HG02642 (cell line): ENCODE results near the gene NUDT1.

ENCODE experiments used
- ATAC-seq: cut with Tn5 transposase; IDR thresholded peaks from one replicate; pipeline ENCODE4 v1.9.1; 2021; ENCODE audit warnings: mild to moderate bottlenecking; ENCODE audit not compliant: unreplicated experiment, poor library complexity

NUDT1 gene

DNA sequence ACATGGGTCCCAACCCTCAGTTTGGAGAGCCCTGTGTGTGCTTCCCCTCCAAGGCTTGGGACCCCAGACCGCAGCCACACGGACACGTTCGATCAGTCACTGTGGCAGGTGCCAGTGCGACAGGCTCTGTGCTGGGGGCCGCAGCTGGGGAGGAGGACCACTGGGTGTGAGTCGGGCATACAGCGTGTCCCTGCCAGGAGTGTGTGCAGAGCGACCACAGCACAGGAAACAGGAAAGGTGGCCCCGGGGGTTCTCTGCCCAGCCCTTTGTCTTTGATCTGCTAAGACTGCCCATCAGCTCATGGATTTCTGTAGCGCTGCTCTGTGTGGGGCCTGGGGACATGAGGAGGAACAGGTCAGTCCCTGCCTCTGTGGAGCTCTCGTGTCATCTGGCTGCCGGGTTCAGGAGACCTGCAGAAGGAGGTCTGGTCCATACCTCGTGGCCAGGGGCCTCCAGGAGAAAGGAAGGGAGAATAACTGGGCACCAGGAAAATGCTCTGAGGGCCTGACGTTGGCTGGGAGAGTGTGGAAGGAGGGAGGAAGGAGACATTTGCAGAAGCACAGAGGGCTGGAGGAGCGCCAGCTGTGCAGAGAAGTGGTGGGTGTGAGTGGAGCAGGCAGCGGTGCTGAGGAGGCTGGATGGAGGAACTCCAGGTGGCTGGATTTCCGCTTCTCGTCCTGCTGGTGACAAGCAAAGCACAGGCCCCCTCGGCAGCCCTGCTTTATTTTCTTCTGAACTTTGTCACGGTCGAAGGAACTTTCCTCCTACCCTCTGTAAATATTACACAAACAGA, 4.1 kb downstream of the NUDT1 start:
- ATAC-seq = no peak

DNA sequence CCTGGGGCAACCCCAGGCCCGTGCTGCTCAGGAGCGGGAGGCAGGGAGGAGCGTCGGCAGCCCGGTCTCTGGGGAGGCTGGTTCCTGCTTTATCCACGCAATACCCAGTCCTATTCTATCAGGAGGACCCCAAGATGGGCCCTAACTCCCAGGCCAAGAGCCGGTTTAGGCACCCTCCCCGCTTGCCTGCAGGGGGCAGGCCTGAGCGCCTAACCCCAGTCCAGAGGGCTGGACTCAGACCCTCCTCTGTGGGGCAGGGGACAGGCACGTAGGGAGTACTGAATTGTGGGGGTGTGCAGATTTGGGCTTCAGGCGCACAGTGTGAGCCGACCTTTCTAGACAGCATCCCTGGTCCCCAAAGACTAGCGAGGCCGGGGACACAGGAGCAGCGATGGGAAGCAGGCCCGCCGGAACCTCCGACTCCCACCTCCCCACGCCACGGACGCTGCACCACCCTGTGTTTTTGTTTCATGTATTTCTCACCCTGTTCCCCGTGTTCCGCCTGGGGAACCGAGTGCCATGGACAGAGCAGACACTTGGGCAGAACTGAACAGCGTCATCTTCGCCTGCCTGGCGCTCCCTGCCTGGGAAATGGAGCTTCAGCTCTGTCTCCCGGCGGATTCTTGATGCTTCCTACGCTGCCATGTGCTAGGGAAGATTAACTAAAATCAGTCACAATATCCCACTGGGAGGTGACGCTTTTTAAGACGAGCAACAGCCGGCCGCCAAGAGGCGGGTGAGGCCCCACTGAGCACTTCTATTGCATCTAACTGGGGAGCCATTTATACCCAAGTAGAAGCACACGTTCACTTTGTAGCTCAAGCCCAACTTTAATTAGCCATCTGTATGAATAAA, 5.3 kb downstream of the NUDT1 start:
- ATAC-seq = no peak

DNA sequence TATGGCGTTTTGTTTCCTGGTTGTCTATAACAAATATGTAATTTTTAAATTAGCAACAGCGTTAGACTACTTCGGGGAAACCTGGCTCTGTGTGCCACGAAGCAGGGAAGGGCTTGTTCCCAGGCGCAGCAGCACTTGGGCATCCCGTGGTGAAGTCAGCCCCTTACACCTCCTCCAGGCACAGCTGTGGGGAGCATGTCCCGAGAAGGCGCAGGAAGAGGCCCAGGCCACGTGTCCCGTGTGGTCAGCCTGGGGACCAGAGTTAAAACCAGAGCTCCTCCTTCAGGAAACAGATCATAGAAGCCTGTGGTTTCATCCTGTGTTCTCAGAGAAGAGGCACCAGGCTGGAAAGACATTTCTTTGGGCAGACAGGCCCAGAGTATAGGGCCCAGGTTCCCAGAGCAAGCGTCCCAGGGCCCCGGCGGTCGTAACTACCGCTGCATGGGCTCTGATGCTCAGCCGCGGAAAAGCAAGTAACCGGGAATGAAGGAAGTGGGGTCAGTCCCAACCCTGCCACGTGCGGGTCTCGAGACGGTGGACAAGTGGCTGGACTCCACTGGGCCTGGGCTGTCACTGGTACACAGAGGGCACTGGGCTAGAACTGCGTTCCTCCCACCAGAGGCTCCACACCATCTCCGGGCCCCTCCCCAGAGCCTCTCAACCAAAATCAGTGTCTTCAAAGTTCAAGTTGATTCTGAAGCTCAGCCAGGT, 7.1 kb downstream of the NUDT1 start:
- peak; percentile 52 for ATAC-seq

DNA sequence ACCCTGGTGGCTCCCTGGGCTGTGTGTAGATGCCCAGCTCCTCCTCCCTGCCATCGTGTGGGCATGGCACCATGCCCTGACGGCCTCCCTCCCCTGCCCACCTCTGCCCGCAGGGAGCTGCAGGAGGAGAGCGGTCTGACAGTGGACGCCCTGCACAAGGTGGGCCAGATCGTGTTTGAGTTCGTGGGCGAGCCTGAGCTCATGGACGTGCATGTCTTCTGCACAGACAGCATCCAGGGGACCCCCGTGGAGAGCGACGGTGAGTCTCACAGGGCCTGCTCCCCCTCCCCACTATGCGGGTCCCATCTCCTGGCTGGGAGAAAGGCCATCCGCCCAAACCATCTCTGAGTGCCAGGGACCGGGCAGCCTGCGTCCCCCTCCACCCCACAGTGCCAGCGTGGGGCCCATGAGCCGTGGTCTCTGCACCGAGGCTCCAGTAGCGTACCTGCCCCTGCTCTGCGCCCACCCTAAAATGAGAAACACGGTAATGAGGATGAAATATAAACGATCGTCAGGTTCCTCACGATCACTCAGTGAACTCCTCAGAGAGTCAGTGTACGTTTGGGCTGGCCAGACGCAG, 7.8 kb downstream of the NUDT1 start:
- ATAC-seq = no peak

DNA sequence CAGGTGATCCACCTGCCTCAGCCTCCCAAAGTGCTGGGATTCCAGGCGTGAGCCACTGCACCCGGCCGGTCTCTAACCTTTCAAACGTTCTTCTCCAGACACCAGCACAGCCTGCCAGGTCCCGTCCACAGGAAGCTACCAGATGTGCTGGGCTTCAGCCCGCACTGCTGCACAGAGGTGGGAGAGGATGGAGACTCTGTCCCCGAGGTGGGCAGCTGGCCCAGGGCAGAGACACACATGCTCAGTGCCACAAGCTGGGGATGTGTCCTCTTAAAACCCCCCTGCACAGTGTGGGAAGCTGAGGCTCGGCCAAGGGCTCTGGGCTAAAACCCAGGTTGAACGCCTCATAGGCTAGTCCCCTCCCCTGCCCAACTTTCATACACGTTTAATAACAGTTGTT, 9.4 kb downstream of the NUDT1 start:
- no peak for ATAC-seq

DNA sequence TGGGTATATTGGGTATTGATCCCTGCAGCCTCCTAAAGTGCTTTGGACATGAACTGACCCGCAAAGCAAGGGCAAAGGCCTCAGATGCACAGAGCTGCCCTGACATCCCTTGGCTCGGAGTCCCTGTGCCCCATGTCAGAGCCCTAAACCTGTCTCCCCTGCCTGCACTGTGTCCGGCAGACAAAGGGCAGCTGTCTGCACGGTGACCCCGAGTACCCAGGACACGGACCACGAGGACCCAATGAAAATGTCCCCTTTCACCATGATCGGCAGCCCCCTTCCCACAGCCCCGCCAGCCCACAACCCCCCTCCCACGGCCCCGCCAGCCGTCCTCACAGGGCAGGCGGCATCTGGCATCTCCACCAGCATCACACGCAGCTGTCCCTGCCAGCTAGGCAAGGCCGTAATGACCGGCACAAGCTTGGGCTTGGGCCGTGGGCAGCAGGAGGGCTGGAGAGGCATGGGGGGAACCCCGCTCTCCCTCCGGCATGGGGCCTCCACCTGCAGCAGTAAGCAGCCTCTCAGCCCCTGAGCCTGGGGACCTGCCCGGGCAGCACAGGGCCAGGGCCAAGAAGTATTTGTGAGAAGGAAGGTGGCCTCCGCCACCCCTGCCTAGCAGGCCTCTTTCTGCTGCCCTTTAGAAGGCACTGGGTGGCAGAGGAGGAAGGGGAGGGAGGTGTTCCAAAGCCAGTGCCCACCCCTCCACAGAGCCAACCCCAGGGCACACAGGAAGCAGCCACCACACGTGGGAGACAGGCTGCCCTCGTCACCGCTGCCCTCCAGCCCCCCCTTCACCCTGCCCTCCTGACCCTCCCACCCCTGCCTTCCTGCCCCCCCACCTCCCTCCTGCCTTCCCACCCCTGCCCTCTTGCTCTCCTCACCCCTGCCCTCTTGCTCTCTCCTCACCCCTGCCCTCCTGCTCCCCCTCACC, 10.1 kb downstream of the NUDT1 start:
- no peak for ATAC-seq

DNA sequence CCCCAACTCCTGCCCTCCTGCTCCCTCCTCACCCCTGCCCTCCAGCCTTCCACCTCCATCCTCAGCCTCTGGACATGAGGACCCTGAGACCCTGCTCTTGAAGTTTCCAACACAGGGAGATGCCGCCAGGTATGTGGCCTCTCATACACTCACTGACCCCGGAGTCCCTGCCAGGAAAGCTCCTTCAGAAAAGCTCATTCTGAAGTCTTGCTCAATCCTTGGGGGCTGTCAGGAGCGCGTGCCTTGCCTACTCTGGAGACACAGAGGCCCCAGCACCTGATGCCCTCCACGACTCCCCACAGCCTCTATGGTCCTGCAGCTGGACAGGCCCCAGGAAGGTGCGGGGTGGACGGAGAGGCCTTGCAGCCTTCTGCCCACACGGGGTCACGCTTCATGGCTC, 11.0 kb downstream of the NUDT1 start:
- ATAC-seq = no peak

DNA sequence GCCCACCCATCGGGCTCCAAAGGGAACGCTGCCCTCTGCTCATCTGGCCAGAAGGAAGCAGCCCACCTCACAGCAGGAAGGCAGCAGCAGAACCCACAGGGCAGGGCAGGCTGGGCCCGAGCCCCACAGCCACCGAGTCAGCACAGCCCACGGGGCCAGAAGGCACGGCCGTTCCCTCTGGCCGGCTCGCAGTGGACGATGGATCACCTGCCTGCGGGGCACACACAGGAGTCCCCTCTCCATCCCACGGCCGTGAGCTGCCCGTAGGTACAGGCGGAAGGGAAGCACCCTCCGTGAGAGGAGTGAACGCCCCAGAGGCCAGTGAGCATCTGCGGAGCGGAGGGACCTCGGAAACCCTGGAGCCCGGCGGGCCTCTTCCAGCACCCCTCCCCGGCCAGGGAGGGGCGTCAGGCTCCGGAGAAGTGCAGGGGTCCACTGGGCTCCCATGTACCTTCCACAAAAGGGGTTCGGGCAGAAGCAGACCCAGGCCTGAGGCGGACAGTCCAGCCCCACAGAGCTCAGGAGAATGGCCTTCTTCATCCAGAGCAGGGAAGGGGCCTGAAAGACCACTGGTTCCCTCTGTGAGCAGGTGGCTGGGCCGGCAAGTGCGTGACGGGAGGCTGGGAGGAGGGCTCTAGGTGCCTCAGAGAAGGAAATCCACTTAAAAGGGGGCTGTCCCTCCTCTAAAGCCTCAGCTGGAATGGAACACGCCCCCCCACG, 11.7 kb downstream of the NUDT1 start:
- ATAC-seq = no peak

DNA sequence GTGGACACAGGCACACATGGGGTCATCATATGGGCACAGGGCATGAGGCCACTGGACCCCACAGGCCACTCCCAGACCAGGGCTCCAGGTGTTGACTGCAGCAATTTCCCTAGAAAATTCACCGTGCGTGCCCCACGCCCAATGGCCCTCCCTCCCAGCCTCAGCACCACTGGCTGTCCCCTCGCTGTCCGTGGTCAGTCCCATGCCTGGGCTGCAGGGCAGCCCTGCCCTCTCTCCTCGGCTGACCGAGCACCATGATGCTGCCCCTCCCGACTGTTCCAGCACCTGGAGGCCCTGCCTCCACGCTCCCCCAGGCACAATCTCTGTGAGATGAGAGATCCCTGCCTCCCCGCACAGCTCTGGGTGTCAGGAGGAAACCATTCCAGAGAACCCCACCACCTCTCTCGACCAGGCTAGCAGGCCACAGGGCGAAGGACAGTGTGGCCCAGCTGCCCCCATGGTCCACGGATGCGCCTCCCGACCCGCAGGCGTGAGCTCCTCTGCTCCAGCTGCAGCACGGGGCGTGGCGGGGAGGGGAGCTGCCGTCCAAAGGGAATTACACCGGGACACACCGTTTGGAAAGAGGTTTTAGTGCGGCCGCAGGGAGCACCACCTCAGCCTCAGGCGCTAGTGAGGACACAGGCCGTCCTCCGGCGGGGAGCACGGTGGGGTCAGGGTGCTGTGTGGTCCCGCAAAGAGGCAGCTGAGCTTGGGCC, 12.6 kb downstream of the NUDT1 start:
- no peak for ATAC-seq

DNA sequence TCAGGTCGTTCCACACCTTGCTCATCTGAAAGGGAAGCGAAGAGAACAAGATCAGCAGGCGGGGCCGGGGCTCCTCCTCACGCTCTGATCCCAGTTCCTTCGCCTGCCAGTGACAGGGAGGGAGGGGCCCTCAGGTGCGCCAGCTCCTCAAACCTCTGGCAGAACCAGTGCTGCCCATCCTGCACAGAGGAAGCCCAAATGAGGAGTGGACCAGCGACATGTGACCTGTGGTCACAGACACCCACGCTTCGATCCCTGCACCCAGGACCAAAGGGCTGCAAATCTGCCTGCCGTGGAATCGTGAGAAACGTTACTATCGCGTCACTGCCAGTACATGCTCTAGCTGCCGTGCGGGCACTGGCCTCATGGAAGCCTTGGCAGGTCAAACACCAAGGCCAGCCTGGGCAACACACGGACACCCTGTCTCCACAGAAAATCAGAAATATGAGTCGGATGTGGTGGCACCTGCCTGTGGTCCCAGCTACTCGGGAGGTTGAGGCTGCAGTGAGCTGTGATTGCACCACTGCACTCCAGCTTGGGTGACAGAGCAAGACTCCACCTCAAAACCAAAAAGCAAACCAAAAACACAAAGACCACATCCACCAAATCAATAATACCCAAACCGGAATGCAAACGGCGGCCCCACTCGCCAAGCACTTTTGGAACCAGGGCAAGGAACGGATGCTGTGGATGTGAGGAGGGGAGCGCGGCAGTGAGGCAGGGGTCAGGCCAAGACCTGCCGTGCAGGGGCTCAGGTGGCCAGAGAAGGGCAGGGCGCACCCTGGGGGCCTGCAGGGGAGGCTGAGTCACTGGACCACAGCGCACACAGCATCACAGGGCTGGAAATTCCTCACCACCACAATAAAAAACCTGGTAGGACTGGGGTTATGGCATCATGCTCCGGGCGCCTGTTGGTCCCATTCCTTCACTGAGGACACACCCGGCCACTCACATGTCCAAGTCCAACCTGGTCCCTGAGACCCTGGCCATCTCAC, 13.4 kb downstream of the NUDT1 start:
- no peak for ATAC-seq

DNA sequence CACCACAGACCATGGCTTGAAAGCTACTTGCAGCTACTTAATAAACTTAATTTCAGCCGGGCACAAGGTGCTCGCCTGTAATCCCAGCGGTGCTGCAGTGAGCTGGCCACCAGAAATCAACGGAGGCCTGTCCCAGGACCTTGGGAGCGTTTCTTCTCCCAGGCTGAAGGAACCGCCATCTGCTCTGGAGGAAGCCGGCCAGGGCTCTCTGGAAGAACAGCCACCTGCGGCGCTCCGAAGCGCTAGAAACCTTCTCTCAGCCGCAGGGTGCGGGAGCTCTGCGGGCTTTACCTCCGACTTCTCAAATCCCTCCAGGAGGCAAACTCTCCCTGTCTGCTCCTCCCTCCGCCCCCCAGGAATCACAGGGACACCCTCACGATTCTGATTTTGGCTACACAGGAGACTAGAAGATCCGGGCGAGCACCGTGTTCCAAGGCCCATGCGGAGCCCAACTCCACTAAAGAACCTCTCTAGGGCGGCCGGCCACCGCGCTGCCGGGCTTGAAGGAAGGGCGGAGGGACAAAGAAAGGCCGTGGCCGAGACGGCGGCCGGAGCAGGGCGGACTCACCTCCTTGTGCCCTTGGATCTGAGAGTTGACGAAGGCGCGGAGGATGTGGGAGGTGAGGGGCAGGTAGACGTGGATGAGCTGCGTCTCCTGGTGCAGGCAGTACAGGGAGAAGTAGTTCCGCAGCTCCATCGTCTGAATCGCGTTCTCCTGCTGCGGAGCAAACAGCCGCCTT, 14.4 kb downstream of the NUDT1 start:
- no peak for ATAC-seq

DNA sequence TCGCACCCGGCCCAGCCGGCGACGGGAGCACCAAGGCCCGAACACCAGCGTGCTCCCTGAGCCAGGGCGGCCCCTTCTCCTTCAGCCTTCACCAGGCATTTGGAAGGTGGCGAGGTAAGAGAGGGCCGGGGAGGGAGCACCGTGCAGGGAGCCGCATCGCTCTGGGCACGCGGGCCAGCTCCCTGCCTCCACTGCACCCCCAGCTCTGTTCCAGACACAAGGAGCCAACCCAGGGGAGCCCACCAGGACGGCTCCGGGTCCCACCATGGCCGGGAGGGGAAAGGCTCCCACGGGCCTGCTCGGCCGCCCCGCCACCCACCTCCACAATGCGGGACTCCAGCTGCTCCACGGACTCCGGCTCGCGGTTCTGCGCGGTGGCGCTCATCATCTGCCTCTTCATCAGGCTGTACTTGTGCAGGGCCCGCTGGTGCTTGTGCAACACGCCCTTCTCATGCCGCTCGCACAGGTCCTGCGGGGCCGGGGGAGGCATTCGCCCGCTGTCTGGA, 15.1 kb downstream of the NUDT1 start:
- ATAC-seq = no peak

DNA sequence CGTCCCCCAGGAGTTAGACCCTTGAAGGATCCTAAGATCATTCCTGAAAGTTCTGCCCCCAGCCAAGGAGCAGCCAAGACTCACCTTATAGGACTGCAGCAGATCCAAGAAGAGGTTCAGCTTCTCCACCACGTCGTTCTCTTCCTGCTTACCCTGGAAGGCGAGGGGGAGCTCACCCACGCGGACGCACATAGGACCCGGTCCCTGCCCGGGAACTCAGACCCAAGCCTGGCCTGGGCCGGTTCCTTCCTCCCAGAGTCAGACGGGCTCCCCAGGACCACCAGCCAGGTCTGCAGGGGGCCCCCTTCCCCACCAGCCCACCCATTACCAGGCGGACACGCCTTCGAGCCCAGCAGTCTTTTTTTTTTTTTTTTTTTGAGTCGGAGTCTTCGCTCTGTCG, 15.6 kb downstream of the NUDT1 start:
- ATAC-seq = no peak

DNA sequence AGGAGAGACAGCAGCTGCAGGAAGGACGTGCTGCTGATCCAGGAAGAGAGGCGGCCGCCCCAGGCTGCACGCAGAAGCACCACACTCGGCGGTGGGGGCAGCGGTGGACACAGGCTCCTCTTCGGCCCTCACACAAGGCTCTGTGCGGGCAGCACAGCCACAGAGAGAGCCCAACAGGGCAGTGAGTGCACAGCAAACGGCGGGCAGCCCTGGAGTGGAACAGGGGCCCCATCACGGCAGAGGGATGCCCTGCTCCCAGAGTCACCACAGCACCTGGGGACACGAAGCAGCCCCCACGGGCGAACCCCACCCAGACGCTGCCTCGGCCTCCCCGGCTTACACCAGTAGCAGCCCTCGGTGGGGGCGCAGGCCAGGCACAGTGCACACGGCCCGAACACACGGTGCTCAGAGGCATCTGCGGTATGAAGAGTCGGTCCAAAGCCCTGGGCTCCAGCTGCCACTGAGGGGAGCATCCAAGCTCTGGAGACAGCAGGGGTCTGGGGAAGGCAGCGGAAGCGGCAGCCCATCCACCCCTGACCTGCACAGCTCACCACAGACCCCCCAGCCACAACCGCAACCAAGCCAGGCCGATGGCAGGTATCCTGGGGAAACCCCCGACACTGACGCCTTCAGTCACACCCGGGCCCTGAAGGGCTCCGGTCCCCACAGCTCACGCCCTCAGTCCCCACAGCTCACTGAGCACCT, 16.8 kb downstream of the NUDT1 start:
- peak; percentile 54 for ATAC-seq

DNA sequence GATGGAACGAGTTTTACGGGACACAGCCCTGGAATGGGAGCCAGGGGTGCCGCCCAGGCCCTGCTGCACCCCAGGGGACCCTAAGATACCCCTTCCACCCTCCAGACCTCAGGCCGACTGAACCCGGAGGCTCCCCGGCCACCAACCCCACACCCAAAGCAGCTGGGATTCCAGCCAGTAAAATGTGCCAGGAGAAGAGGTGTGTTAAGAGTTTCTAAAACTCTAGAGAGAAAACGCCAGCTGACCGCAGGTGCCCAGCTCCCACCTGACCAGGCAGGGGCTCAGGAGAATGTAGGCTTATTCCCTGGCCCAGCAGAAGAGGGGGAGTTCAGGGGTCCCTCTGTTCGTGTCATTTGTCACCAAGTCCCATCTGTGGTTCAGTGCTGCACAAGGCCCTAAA, 17.5 kb downstream of the NUDT1 start:
- ATAC-seq = no peak

DNA sequence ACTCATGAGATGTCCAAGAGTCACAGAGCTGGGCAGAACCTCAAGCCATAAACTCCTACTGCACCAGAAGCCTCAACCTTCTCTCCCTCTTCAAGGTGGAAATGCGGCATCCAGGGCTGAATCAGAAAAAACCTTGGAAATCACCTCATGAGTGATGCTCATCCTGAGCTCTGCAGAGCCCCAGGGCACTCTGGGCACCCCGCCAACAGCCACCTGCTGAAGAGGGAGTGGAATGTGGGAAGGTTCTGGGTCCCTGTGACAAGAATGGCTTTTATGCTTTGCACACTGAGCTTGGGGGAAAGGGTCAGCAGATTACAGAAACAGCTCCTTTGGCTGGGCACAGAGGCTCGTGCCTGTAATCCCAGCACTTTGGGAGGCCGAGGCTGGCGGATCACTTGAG, 18.8 kb downstream of the NUDT1 start:
- ATAC-seq = no peak
